Dermis microvascular lymphatic vessel endothelial cell (primary cell): ENCODE data around the gene WBP2. TPM values are rescaled to one million over a fixed set of nuclear protein-coding genes. Genes with fewer than 3 reads are reported as not detected.
"Not testable (repeated sequence)": the region's sequence is repeated elsewhere in the genome, so short reads cannot be mapped to it uniquely, and the experiment has no call there.

Source experiments
- DNase-seq, 2 donors: peaks; one replicate each; pipeline versions ENCODE4 v3.0.0 to v3.0.0-alpha.2; 2010; ENCODE audit warnings: low read depth in 2 of 2
- total RNA-seq: library from RNA; depleted of rRNA; stranded (reverse); fragments of >200 nt; gene quantifications from 2 replicates; pipeline ENCODE4 v1.2.1, GENCODE V29; 2014

WBP2 gene
- total RNA-seq, 1 donor from 2014 or later = 22.3 TPM

GRCh38 chr17:75889454-75889853 lies 34.3 kb upstream of the WBP2 start:
- no peak for DNase-seq

GRCh38 chr17:75888484-75888883 lies 33.3 kb upstream of the WBP2 start:
- no peak for DNase-seq

- DNase-seq = not testable (repeated sequence)
Observed at GRCh38 chr17:75885860-75886259, 30.7 kb upstream of the WBP2 start.

- no peak for DNase-seq
Observed at GRCh38 chr17:75885431-75885830, 30.3 kb upstream of the WBP2 start.

- no peak for DNase-seq
Observed at GRCh38 chr17:75881678-75882454, 26.7 kb upstream of the WBP2 start.

- DNase-seq = no peak
Observed at GRCh38 chr17:75880266-75880665, 25.1 kb upstream of the WBP2 start.

- peak in 1 of 2 donors; percentile 82 for DNase-seq
Observed at GRCh38 chr17:75878174-75878998, 23.3 kb upstream of the WBP2 start, which contains the start of gene TRIM47. TSS of gene TRIM47 (minus strand) at chr17:75878581. CDS start at chr17:75878548, 33 bp downstream.

- DNase-seq = peak; percentile 50 to 80
Observed at GRCh38 chr17:75877752-75878173, 22.6 kb upstream of the WBP2 start.

GRCh38 chr17:75876938-75877751 lies 22.0 kb upstream of the WBP2 start:
- DNase-seq = peak; percentile 89 to 99

- peak in 1 of 2 donors; percentile 69 for DNase-seq
Observed at GRCh38 chr17:75876190-75876937, 21.2 kb upstream of the WBP2 start.

- DNase-seq = no peak
Observed at GRCh38 chr17:75875940-75876189, 20.7 kb upstream of the WBP2 start.

GRCh38 chr17:75875182-75875939 lies 20.2 kb upstream of the WBP2 start:
- peak in 1 of 2 donors; percentile 36 for DNase-seq

- no peak for DNase-seq
Observed at GRCh38 chr17:75874323-75875181, 19.4 kb upstream of the WBP2 start.

GRCh38 chr17:75873587-75874322 lies 18.6 kb upstream of the WBP2 start:
- no peak for DNase-seq

GRCh38 chr17:75872434-75873351 lies 17.6 kb upstream of the WBP2 start:
- DNase-seq = peak; percentile 86 to 98

- not testable (repeated sequence) for DNase-seq
Observed at GRCh38 chr17:75870228-75870627, 15.1 kb upstream of the WBP2 start.

- peak; percentile 86 to 91 for DNase-seq
Observed at GRCh38 chr17:75869282-75870141, 14.4 kb upstream of the WBP2 start.
